IPS-11a (cell line): Measurements from ENCODE around the gene TAS1R2.
"Not testable (repeated sequence)": the region's sequence is repeated elsewhere in the genome, so short reads cannot be mapped to it uniquely, and the experiment has no call there.

Experiments used
- H3K4me3 ChIP-seq: one replicate; pipeline ENCODE4 v1.5.1; 2013; ENCODE audit warnings: low read depth, low read length, control low read depth

TAS1R2 gene

DNA sequence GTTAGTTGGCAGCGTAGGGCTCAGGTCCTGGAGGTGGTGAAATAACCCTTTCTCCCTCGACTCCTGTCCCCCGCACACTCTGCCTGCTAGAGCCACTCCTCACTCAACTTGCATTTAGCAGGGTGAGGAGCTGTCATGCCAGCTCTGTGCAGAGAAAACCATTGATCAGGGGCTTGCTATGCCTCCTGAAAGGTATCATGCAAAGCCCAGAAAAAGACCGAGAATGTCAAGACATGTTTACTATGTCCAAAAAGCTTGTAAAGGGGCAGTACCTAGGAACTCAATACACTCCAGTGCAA, 24.9 kb upstream of the TAS1R2 start:
- no peak overlapping the region for H3K4me3 ChIP-seq

- no peak overlapping the region for H3K4me3 ChIP-seq
Observed at GRCh38 chr1:18883636-18884418, 24.4 kb upstream of the TAS1R2 start.

GRCh38 chr1:18883079-18883478, 23.6 kb upstream of the TAS1R2 start:
- no peak overlapping the region for H3K4me3 ChIP-seq

DNA sequence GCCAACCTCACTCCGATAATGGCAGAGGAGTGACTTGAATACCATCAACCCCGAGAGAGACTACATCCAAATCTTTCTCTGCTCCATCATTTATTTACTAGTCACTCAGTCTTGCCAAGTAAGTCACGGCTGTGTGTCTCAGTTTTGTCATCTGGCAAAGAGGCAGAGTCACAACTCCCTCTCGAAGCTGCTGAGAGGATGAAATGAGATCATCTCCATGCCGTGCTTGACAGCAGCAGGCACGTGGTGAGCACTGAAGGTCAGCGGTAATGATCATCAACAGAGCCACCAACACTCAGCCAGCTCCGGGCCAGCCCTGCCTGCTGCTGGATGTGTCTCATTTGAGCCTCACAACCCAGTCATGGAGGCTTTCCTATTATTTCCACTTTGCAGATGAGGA, 23.0 kb upstream of the TAS1R2 start:
- H3K4me3 ChIP-seq, result no peak overlapping the region

- H3K4me3 ChIP-seq, result no peak overlapping the region
Observed at GRCh38 chr1:18881642-18882431, 22.4 kb upstream of the TAS1R2 start.

DNA sequence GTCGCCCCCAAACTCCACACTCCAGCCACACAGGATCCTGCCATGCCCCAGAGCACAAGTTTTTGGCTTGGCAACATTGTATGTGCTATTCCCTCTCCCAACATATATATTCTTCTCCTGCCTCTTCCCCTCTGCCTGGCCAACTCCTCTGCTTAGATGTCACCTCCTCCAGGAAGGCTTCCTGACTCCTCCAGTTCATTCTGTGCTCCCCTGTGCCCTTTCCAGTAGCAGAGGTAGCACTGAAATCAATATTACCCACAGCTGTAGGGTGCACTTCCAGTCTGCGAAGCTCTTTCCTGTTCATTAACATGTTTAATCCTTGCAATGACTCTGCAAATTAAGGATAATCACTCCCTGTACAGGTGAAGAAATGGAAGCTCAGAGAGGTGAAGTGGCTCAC, 21.7 kb upstream of the TAS1R2 start:
- no peak overlapping the region for H3K4me3 ChIP-seq

DNA sequence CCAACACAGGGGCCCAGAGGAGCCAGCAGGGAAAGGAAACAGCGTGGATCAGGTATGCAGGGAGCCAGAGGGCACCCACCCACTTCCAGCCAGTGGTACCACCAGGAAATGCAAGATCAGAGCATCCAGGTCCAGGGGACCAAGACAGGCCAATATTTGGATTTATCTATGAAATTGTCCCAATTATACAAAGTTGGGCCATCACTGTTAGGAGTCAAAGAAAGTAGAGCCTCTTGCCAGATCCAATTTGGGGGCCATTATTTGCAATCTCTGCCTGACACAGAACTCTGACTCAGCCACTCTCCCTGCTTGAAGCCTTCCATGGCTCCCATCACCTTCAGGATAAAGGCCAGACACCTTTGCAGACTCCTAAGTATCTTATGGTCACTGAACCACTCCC, 21.1 kb upstream of the TAS1R2 start:
- H3K4me3 ChIP-seq, result no peak overlapping the region

DNA sequence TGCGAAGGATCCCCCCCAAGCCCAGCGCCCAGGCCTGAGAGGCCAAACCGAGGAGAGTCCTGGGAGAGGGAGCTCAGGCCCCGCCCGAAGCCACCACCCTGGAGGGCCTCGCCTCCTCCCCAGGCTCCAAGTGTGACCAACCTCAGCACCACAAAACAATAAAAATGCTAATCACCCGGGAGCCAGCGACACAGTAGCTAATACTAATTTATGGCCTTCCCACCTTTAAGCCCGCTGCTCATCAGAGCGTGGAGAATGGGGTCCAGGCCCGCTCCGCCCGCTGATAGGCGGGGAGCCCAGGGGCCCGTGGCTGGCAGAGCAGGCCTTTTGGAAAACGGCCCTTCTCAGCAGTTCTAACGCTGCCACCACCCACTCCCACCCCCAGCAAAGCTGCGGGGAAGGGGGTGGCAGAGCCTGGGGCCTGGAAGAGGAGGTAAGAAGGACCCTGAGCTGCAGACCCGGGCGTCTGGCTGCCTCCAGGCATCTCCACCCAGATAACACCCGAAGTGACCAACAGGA, 20.4 kb upstream of the TAS1R2 start:
- no peak overlapping the region for H3K4me3 ChIP-seq

DNA sequence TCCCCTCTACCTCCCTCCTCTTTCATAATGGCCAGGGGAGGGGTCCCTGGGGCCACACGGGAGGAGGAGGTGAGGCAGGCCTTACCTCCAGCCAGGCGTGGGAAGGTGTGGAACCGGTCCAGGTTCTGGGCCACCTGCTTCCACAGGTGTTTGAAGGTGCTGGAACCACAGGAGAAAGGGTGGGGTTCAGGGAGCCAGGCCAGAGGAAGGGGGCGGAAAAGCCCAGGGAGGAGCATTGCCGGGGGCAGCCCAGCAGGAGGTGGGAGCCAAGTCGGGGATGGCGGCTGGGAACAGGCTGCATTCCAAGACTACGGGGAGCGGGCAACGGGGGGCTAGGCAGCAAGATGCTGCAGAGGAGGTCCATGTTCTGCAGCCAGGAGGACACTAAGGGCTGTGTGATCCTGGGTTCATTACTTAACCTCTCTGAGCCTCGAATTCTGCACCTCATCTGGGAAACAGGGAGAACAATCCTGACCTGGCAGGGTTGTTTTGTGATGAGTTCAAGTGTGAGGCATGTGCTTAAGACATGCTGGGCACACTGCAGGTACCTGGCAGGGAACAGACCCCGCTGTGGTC, 19.8 kb upstream of the TAS1R2 start:
- H3K4me3 ChIP-seq, result no peak overlapping the region

DNA sequence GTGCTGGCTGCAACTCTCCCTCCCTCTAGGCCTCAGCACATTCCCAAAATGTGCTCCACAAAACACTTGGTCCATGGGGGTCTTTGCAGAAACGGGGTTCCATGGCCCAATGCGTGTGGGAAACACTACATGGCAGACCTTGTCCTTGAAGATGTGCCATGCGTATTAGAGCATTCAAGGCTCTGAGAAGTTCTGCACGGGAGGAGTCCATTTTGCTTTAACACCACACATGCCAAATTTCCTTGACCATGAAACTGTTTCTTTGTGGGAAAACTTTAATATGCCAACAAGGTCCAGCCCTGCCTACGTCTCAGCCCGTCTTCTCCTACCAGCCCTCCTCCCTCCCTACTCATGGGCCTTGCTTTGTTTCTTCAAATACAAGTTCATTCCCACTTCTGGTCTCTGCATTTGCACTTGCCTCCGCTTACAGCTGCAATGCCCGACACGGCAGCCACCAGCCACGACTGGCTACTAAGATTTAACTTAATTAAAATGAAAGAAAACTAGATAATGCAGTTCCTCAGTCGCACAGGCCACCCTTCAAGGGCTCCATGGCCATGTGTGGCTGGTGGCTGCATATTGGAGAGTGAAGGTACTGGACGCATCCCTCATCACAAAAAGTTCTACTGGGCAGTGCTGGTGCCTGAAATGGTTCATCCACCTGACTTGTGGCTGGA, 19.2 kb upstream of the TAS1R2 start:
- H3K4me3 ChIP-seq, result no peak overlapping the region

DNA sequence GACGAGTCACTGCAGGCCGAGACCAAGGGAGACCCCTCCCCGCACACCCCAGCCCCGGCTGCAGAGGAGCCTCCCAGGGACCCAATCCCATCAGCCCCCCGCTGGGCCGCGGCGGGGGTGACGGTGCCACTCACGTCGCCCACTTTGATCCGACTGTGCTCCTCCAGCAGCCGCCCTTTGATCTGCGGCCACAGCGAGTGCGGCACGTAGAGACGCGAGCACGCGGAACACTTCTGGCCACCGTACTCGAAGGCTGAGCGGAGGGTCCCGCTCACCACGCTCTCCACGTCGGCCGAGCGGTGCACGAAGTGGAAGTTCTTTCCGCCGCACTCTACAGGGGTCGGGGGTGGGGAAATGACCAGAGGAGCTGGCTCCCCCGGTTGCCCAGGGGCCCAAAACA, 17.8 kb upstream of the TAS1R2 start:
- no peak overlapping the region for H3K4me3 ChIP-seq

DNA sequence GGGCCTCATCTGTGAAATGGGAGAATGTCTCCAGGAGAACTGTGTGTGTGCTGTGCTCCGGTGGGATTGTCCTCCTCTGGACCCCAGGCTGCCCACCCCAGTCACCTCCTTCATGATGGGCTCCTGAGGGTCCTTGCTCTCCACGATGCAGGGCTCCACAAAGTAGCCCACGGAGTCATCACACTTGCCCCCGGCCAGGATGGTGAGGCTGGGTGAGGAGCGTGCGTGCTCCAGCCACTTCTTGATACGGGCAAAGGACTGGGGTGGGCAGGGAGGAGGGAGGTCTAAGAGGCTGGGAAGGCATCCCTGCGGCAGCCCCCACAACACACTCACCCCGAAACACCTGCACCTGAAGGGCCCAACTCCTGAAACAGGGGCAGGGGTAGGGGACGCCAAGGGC, 16.8 kb upstream of the TAS1R2 start:
- H3K4me3 ChIP-seq, result no peak overlapping the region

GRCh38 chr1:18875796-18876128, 16.3 kb upstream of the TAS1R2 start:
- H3K4me3 ChIP-seq, result no peak overlapping the region

DNA sequence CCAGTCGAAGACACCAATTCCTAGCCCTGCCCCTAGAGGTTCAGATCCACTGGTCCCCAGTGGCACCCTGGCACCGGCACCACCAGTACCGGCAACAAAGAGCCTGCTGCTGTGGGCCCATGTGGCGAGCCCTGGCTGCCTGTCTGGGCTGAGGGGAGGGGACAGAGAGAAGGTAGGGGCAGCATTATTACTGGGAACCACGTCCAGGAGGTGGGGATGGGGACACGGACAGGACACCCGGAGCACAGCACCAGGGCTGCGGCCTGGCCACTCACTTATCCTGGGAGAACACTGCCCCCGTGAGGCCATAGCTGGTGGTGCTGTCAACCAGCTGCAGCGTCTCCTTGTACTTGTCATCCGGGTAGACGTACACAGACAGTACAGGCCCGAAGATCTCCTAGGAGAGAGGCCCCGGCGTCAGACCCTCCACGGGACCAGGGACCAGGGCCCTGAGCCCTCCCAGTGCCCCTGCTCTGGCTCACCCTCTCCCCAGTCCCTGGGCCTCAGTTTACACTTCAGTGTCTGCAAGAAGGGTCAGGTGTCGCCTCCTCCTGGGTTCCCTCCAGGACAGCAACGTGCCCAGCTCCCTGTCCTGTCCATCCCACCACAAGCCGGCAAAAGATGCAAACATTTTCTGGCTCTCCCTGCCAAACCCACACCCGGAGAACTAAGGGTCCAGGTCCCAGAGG, 15.8 kb upstream of the TAS1R2 start:
- no peak overlapping the region for H3K4me3 ChIP-seq

GRCh38 chr1:18874600-18874999, 15.1 kb upstream of the TAS1R2 start:
- no peak overlapping the region for H3K4me3 ChIP-seq

GRCh38 chr1:18874036-18874435, 14.6 kb upstream of the TAS1R2 start:
- H3K4me3 ChIP-seq, result no peak overlapping the region

DNA sequence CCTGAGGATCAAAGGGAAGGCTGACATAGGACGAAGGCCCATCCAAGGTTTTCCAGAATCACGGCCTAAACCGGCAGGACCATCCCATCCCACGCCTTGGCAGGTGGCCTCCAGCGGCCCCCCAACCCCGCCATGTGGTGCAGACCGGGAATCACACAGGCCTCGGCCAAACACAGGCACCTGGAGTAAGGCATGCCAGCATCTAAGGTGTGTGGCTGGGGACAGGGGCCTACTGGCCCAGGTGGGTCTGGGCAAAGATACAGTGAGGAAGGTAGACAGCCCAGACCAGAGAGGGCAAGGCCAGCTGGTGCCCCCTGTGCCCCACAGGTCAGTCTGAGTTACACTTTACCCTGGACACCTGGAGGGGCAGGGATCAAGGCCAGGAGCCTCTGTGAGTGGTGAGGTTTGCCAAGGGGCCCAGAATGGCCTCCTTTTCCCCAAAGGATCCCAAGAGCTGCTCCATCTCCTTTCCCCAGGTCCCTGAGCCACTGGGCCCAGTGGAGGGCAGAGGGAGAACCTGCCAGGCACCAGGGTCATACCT, 12.7 kb upstream of the TAS1R2 start:
- H3K4me3 ChIP-seq, result no peak overlapping the region

DNA sequence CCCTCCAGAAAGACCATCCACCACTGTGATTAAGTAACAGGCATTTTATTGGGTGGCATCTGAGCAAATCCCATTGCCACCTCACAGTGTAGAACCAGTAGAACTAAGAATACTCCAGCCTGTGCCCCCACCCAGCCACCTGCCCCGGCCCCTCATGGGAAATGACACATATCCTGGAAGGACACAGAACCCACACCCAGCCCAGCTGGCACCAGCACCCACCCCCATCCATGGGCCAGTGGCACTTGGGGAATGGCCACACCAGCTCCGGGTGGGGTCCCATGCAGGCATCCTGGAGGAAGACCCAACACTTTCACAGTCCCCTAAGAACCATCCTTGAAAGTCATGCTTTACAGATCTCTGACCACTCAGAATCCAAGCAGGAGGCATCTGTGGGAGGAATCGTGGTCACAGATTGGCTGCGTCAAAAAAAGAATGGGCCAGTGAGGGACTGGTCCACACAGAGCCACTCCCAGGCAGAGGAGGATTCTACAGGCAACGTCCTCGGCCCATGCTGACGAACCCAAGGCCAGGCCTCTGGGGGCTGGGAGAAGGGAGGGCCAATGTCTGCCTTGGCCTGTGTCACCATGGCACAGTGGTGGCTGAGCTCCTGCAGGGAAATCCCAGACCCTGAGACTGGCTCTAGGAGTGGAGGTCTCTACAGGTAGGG, 12.1 kb upstream of the TAS1R2 start:
- no peak overlapping the region for H3K4me3 ChIP-seq

GRCh38 chr1:18870957-18871356, 11.5 kb upstream of the TAS1R2 start:
- no peak overlapping the region for H3K4me3 ChIP-seq

DNA sequence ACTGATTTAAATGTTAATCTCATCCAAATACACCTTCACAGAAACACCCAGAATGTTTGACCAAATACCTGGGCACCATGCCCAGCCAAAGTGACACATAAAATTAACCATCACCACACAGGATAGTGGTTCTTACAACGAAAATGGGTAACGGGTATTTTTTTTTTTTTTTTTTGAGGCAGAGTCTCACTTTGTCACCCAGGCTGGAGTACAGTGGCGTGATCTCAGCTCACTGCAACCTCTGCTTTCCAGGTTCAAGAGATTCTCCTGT, 11.1 kb upstream of the TAS1R2 start:
- not testable (repeated sequence) for H3K4me3 ChIP-seq
